Colonic mucosa (tissue), 4 donors: ENCODE data around the gene NUBPL. TPM values are rescaled to one million over a fixed set of nuclear protein-coding genes. Genes with fewer than 3 reads are reported as not detected.
"Not testable (repeated sequence)": the region's sequence is repeated elsewhere in the genome, so short reads cannot be mapped to it uniquely, and the experiment has no call there.

ENCODE experiments used
- DNase-seq: peaks from one replicate; pipeline ENCODE4 v3.0.0-alpha.2; 2020
- H3K27ac ChIP-seq: fragments of 200-600 bp; one replicate; pipeline ENCODE4 v1.8.0; 2021
- H3K27me3 ChIP-seq: fragments of 200-600 bp; one replicate; pipeline ENCODE4 v1.8.0; 2021
- H3K36me3 ChIP-seq: fragments of 200-600 bp; one replicate; pipeline ENCODE4 v1.8.0; 2021
- H3K4me1 ChIP-seq: fragments of 200-600 bp; one replicate; pipeline ENCODE4 v1.8.0; 2021; ENCODE audit warnings: mild to moderate bottlenecking
- H3K4me3 ChIP-seq: fragments of 200-600 bp; one replicate; pipeline ENCODE4 v1.8.0; 2021
- H3K9ac ChIP-seq, 2 donors: one replicate each; pipeline ENCODE4 v1.7.0; 2013; ENCODE audit warnings: control low read depth in 2 of 2, low read depth in 2 of 2, low read length in 2 of 2
- H3K9me3 ChIP-seq: fragments of 200-600 bp; one replicate; pipeline ENCODE4 v1.8.0; 2021
- intact Hi-C: fragments of 100-400 bp; cut with DNase I; formaldehyde crosslinking; loops from one replicate; pipeline ENCODE4 v1.14.1; 2022
- total RNA-seq, 2 donors: library from RNA; stranded (reverse); fragmentation: NEBNext Ultra II Directional in 1 of 2; extraction: Animal tissue kit (Norgen Biotek cat#: 25700) in 1 of 2; gene quantifications; one replicate each; pipeline ENCODE4 v1.2.1, GENCODE V29; 2021
- TF ChIP-seq, protein P1 (sequence below): fragments of 200-600 bp; IDR thresholded peaks from one replicate; pipeline ENCODE4 v1.8.0; 2022; ENCODE audit warnings: antibody characterized with exemption, mild to moderate bottlenecking
- donor health status: healthy.
- donor health status: DM: no; HTN: no; CAD: no.
- donor health status: DM: no; HTN: no; CAD: no.

Gene NUBPL
- total RNA-seq, 2 donors from 2014 or later = 13.3 to 14.0 TPM

DNA sequence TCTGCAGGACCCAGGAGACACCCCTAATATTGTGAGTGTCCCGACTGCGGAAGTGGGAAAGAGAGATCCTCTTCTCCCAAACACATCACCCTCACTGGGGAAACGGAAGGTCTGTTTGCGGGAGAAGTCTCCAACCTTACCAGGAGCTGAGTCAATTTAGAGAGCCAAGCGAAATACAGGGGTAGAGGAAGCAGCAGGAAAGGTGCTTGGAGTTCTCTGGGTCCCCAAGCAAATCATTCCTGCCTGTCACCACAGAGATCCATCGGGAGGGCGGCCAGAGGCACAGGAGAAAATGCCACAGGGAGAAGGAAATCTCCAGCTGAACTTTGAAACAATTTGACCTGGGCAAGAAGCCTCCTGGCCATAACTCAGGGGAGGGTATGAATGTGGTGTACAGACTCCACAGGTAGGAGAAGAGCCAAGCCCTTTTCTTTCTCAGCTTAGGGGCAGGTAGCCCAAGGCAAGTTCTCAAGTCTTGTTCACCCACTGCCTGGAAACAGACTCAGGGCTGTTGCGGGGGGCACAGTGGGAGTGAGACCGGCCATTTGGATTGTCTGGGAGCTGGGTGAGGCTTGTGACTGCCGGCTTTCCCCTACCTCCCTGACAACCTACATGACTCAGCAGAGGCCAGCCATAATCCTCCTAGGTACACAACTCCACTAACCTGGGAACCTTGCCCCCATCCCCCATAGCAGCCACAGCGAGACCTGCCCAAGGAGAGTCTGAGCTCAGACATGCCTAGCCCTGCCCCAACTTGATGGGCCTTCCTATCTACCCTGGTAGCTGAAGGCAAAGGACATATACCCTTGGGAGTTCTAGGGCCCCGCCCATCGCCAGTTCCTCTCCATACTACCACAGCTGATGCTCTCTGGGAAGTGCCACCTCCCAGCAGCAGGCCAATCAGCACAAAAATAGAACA lies 304.0 kb downstream of the NUBPL start:
- no peak overlapping the region for H3K4me3 ChIP-seq
- no peaks in the 10 kb centered on the region for H3K27me3 ChIP-seq
- no peaks in the 10 kb centered on the region for H3K36me3 ChIP-seq
- H3K9me3 ChIP-seq = no peaks in the 10 kb centered on the region
- DNase-seq = no peak
- TF ChIP-seq, protein P1, sequence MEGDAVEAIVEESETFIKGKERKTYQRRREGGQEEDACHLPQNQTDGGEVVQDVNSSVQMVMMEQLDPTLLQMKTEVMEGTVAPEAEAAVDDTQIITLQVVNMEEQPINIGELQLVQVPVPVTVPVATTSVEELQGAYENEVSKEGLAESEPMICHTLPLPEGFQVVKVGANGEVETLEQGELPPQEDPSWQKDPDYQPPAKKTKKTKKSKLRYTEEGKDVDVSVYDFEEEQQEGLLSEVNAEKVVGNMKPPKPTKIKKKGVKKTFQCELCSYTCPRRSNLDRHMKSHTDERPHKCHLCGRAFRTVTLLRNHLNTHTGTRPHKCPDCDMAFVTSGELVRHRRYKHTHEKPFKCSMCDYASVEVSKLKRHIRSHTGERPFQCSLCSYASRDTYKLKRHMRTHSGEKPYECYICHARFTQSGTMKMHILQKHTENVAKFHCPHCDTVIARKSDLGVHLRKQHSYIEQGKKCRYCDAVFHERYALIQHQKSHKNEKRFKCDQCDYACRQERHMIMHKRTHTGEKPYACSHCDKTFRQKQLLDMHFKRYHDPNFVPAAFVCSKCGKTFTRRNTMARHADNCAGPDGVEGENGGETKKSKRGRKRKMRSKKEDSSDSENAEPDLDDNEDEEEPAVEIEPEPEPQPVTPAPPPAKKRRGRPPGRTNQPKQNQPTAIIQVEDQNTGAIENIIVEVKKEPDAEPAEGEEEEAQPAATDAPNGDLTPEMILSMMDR = no peak
- intact Hi-C loops = no loop called here
- H3K4me1 ChIP-seq = no peaks in the 10 kb centered on the region
- no peak overlapping the region for H3K9ac ChIP-seq
- no peak overlapping the region for H3K27ac ChIP-seq

DNA sequence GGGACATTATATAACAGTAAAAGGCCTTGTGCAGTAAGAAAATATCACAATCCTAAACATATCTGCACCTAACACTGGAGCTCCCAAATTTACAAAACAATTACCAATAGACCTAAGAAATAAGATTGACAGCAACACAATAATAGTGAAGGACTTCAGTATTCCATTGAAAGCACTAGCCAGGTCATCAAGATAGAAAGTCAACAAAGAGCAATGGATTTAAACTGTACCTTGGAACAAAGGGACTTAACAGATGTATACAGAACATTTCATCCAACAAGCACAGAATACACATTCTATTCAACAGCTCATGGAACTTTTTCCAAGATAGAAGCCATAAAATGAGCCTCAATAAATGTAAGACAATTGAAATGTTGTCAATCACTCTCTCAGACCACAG lies 306.4 kb downstream of the NUBPL start:
- Histone ChIP-seq H3K9me3 (no peaks in the 10 kb centered on the region), H3K4me3 (no peak overlapping the region), H3K36me3 (no peaks in the 10 kb centered on the region), H3K9ac (no peak overlapping the region), H3K27ac (no peak overlapping the region), H3K4me1 (no peaks in the 10 kb centered on the region), H3K27me3 (no peaks in the 10 kb centered on the region)
- intact Hi-C loops = no loop called here
- DNase-seq = no peak
- TF ChIP-seq, protein P1 = no peak

DNA sequence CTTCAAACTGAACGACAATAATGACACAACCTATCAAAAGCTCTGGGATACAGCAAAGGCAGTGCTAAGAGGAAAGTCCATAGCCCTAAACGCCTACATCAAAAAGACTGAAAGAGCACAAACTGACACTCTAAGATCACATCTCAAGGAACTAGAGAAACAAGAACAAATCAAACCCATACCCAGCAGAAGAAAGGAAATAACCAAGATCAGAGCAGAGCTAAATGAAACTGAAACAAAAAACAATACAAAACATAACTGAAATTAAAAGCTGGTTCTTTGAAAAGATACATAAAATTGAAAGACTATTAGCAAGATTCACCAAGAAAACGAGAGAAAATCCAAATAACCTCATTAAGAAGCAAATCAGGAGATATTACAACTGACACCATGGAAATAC lies 306.9 kb downstream of the NUBPL start:
- H3K9ac ChIP-seq, H3K9me3 ChIP-seq, H3K27me3 ChIP-seq, DNase-seq, intact Hi-C loops, H3K4me1 ChIP-seq, H3K36me3 ChIP-seq, H3K4me3 ChIP-seq, H3K27ac ChIP-seq: not testable (repeated sequence)

DNA sequence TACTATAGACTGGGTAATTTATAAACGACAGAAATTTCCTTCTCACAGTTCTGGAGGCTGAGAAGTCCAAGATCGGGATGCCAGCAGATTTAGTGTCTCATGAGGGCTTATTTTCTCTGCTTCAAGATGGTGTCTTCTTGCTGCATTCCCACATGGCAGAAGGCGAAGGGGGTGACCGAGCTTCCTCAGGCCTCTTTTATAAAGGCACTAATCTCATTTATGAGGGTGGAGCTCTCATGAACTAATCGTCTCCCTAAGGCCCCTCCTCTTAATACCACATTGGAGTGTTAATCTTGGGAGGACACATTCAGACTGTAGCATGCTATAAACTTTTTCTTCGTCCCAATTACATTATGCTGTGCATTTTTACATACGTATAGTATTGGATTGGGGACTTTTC lies 315.5 kb downstream of the NUBPL start:
- Histone ChIP-seq H3K36me3 (no peaks in the 10 kb centered on the region), H3K9me3 (no peaks in the 10 kb centered on the region), H3K4me3 (no peak overlapping the region), H3K9ac (no peak overlapping the region), H3K4me1 (no peaks in the 10 kb centered on the region), H3K27ac (no peak overlapping the region), H3K27me3 (no peaks in the 10 kb centered on the region)
- intact Hi-C loops = no loop called here
- no peak for DNase-seq
- TF ChIP-seq, protein P1 = no peak

DNA sequence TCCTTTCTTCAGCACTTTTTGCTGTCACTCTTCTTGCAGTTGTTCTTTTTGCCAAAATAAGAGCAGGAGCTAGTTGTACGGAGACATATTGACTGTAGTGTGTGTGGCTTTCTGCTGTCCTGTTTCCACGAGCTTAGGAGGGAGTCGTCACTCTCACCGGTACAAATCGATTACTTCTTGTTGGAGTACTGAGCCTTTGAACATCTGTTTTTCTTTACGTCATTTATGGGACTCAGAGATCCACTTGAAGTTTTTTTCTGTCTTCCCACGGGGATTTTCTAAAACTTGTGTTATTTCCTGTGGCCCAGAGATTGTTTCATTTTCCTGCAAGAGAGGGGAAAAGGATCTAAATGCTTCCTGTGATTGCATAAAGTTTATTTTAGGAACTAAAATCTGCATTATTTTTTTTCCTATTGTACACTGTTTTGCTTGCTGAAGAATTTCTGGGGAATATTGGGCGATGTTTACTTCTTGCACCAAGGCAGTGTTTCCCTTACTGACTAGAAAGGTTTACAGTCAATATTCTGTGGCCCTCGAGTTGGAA lies 316.1 kb downstream of the NUBPL start:
- Histone ChIP-seq H3K36me3 (no peaks in the 10 kb centered on the region), H3K4me1 (no peaks in the 10 kb centered on the region), H3K4me3 (no peak overlapping the region), H3K27ac (no peak overlapping the region), H3K9me3 (no peaks in the 10 kb centered on the region), H3K27me3 (no peaks in the 10 kb centered on the region), H3K9ac (no peak overlapping the region)
- DNase-seq = no peak
- intact Hi-C loops = no loop called here
- TF ChIP-seq, protein P1 = no peak
